Keratinocyte (primary cell): Measurements from ENCODE around the gene TNS1. TPM values are rescaled to one million over a fixed set of nuclear protein-coding genes. Genes with fewer than 3 reads are reported as not detected.
"Not testable (repeated sequence)": the region's sequence is repeated elsewhere in the genome, so short reads cannot be mapped to it uniquely, and the experiment has no call there.

Source experiments
- DNase-seq: peaks from one replicate; pipeline ENCODE4 v3.0.0-alpha.2; 2011; ENCODE audit warnings: low read depth, missing footprints, low spot score
- FAIRE-seq: peaks from 2 replicates; lab custom pipeline; 2011; peaks lifted over from hg19 to GRCh38; lab: Jason Lieb, UNC
- H2AFZ ChIP-seq: 2 replicates; pipeline ENCODE4 v1.6.0; 2012; ENCODE audit warnings: low read length, control low read depth, inconsistent platforms; ENCODE audit not compliant: control insufficient read depth
- H3K27ac ChIP-seq: 2 replicates; pipeline ENCODE4 v1.5.1; 2011; ENCODE audit warnings: low read length; ENCODE audit not compliant: control insufficient read depth, insufficient read depth
- H3K27me3 ChIP-seq: 3 replicates; pipeline ENCODE4 v1.6.0; 2011; ENCODE audit warnings: low read length; ENCODE audit not compliant: control insufficient read depth, insufficient read depth; ENCODE audit errors: extremely low read depth
- H3K36me3 ChIP-seq, 2 experiments: 2 replicates in 1 of 2; 3 replicates in 1 of 2; pipeline ENCODE4 v1.5.1; 2011; ENCODE audit warnings: low read length in 2 of 2, mild to moderate bottlenecking in 1 of 2; ENCODE audit not compliant: control insufficient read depth in 2 of 2, insufficient read depth in 2 of 2; ENCODE audit errors: extremely low read depth in 1 of 2
- H3K4me1 ChIP-seq: 3 replicates; pipeline ENCODE4 v1.5.1; 2011; ENCODE audit warnings: low read length; ENCODE audit not compliant: control insufficient read depth, insufficient read depth; ENCODE audit errors: extremely low read depth
- H3K4me2 ChIP-seq: 3 replicates; pipeline ENCODE4 v1.6.0; 2011; ENCODE audit warnings: low read depth, low read length; ENCODE audit not compliant: control insufficient read depth, insufficient read depth; ENCODE audit errors: extremely low read depth
- H3K4me3 ChIP-seq, 3 experiments: fragments of 200-600 bp in 1 of 3; sonication (generic) in 1 of 3; 2 replicates in 2 of 3; 3 replicates in 1 of 3; pipeline ENCODE4 v1.5.1; 2011 to 2016; ENCODE audit warnings: low read length in 3 of 3, mild to moderate bottlenecking in 3 of 3, control low read depth in 2 of 3, inconsistent platforms in 1 of 3, low read depth in 1 of 3, mixed read lengths in 1 of 3, mixed run types in 1 of 3, moderate library complexity in 1 of 3; ENCODE audit not compliant: control insufficient read depth in 2 of 3, insufficient read depth in 2 of 3; ENCODE audit errors: extremely low read depth in 1 of 3
- H3K79me2 ChIP-seq: 2 replicates; pipeline ENCODE4 v1.6.0; 2012; ENCODE audit warnings: low read length; ENCODE audit not compliant: control insufficient read depth, insufficient read depth
- H3K9ac ChIP-seq: 3 replicates; pipeline ENCODE4 v1.6.0; 2011; ENCODE audit warnings: low read length; ENCODE audit not compliant: control insufficient read depth, insufficient read depth; ENCODE audit errors: extremely low read depth
- H3K9me1 ChIP-seq: 3 replicates; pipeline ENCODE4 v1.6.0; 2011; ENCODE audit warnings: low read length; ENCODE audit not compliant: control insufficient read depth, insufficient read depth; ENCODE audit errors: extremely low read depth
- H3K9me3 ChIP-seq: 2 replicates; pipeline ENCODE4 v1.5.1; 2012; ENCODE audit warnings: low read depth, low read length; ENCODE audit not compliant: control insufficient read depth
- H4K20me1 ChIP-seq: 3 replicates; pipeline ENCODE4 v1.6.0; 2011; ENCODE audit warnings: low read length; ENCODE audit not compliant: control insufficient read depth, insufficient read depth; ENCODE audit errors: extremely low read depth
- CTCF ChIP-seq, 3 experiments: IDR thresholded peaks in 1 of 3; conservative IDR thresholded peaks in 1 of 3; optimal IDR thresholded peaks in 1 of 3; 2 replicates in 2 of 3; 3 replicates in 1 of 3; pipeline versions ENCODE3 to v1.5.1; 2011; ENCODE audit warnings: low read length in 3 of 3, mild to moderate bottlenecking in 3 of 3, moderate library complexity in 2 of 3, control low read depth in 1 of 3, inconsistent platforms in 1 of 3; ENCODE audit not compliant: insufficient read depth in 2 of 3; ENCODE audit errors: extremely low read depth in 1 of 3
- EZH2 ChIP-seq: IDR thresholded peaks from one replicate; pipeline ENCODE4 v1.6.1; 2012; ENCODE audit warnings: inconsistent platforms, mild to moderate bottlenecking, low read length, moderate library complexity
- dilution Hi-C: fragments of 300-500 bp; cut with MboI; formaldehyde crosslinking; loops from one replicate; pipeline ENCODE4 v1.7.0; 2020; ENCODE audit warnings: low sequenced_read_pairs; ENCODE audit not compliant: extremely low pct_ligation_motif_present
- polyA plus RNA-seq, 5 experiments: library from polyadenylated mRNA; depleted of rRNA in 3 of 5; stranded (reverse) in 3 of 5; stranded (forward) in 1 of 5; unstranded in 1 of 5; fragments of >200 nt; gene quantifications; 1 replicate in 1 of 5; 2 replicates in 3 of 5; 3 replicates in 1 of 5; pipeline versions ENCODE4 v1.2.1 to v1.2.3, GENCODE V29; 2011 to 2012; ENCODE audit warnings: missing spikeins in 2 of 5, low read depth in 1 of 5, low replicate concordance in 1 of 5

TNS1 gene
- polyA plus RNA-seq, 1 donor (not counting 4 experiments of a cell fraction or from before 2014, with no cell fraction given) = 2.5 TPM

GRCh38 chr2:218035463-218036100, 32.8 kb upstream of the TNS1 start:
- DNase-seq (no peak), FAIRE-seq (no peak)
- H3K9ac ChIP-seq = no peak overlapping the region
- H3K36me3 ChIP-seq = no peaks in the 10 kb centered on the region
- H3K27ac ChIP-seq = no peak overlapping the region
- H3K27me3 ChIP-seq = peaks cover 46% of the 10 kb centered on the region
- H3K4me3 ChIP-seq = no peak overlapping the region
- H3K79me2 ChIP-seq = no peaks in the 10 kb centered on the region
- dilution Hi-C loops = no loop called here
- H2AFZ ChIP-seq = no peak overlapping the region
- peaks cover 32% of the 10 kb centered on the region for H3K4me1 ChIP-seq
- no peaks in the 10 kb centered on the region for H3K9me1 ChIP-seq
- no peak for TF ChIP-seq CTCF (optimal IDR thresholded peaks at IDR 0.05 in 1 of 3, IDR thresholded peaks at IDR 0.05 in 1 of 3, conservative IDR thresholded peaks at IDR 0.05 in 1 of 3; ENCODE audit: extremely low read depth in 1 of 3, insufficient read depth in 2 of 3, low read length in 3 of 3)
- no peak for TF ChIP-seq EZH2
- H3K4me2 ChIP-seq = no peak overlapping the region
- H4K20me1 ChIP-seq = no peaks in the 10 kb centered on the region
- H3K9me3 ChIP-seq = no peaks in the 10 kb centered on the region

- DNase-seq, H3K9me1 ChIP-seq, dilution Hi-C loops, H2AFZ ChIP-seq, H4K20me1 ChIP-seq, H3K79me2 ChIP-seq, H3K4me2 ChIP-seq, H3K9ac ChIP-seq, H3K36me3 ChIP-seq, H3K4me3 ChIP-seq, H3K27ac ChIP-seq, H3K9me3 ChIP-seq: not testable (repeated sequence)
- Histone ChIP-seq H3K4me1 (peaks cover 35% of the 10 kb centered on the region), H3K27me3 (peaks cover 37% of the 10 kb centered on the region)
- peak; percentile 87 for FAIRE-seq
- peak in 2 of 3 experiments; percentile 50 to 74 for TF ChIP-seq CTCF (optimal IDR thresholded peaks at IDR 0.05 in 1 of 3, IDR thresholded peaks at IDR 0.05 in 1 of 3, conservative IDR thresholded peaks at IDR 0.05 in 1 of 3; ENCODE audit: extremely low read depth in 1 of 3, insufficient read depth in 2 of 3, low read length in 3 of 3)
Measured at GRCh38 chr2:218034497-218035213, 31.9 kb upstream of the TNS1 start.
